ENCODE measurements around the gene DNAJC10.

Gene DNAJC10

GRCh38 chr2:182798736-182799135 lies 82.7 kb downstream of the DNAJC10 start:
- no peak for DNase-seq

- DNase-seq: no peak
Measured at GRCh38 chr2:182804128-182804527, 88.1 kb downstream of the DNAJC10 start.

GRCh38 chr2:182807319-182807718 lies 91.3 kb downstream of the DNAJC10 start:
- no peak for DNase-seq

GRCh38 chr2:182810087-182810486 lies 94.0 kb downstream of the DNAJC10 start:
- no peak for DNase-seq

- DNase-seq: no peak
Measured at GRCh38 chr2:182814380-182814779, 98.3 kb downstream of the DNAJC10 start.

- no peak for DNase-seq
Measured at GRCh38 chr2:182814804-182815203, 98.7 kb downstream of the DNAJC10 start.

- DNase-seq: no peak
Measured at GRCh38 chr2:182816866-182817265, 100.8 kb downstream of the DNAJC10 start.

- DNase-seq: no peak
Measured at GRCh38 chr2:182817558-182817957, 101.5 kb downstream of the DNAJC10 start.

- DNase-seq: no peak
Measured at GRCh38 chr2:182818501-182818900, 102.4 kb downstream of the DNAJC10 start.

- no peak for DNase-seq
Measured at GRCh38 chr2:182818925-182819324, 102.9 kb downstream of the DNAJC10 start.

- no peak for DNase-seq
Measured at GRCh38 chr2:182819412-182819811, 103.4 kb downstream of the DNAJC10 start.

- DNase-seq: no peak
Measured at GRCh38 chr2:182821182-182821581, 105.1 kb downstream of the DNAJC10 start.

GRCh38 chr2:182822733-182823132 lies 106.7 kb downstream of the DNAJC10 start:
- DNase-seq: no peak

- DNase-seq: no peak
Measured at GRCh38 chr2:182824056-182824766, 108.2 kb downstream of the DNAJC10 start.

- no peak for DNase-seq
Measured at GRCh38 chr2:182824767-182825158, 108.7 kb downstream of the DNAJC10 start.

GRCh38 chr2:182826064-182826463 lies 110.0 kb downstream of the DNAJC10 start:
- no peak for DNase-seq

- DNase-seq: no peak
Measured at GRCh38 chr2:182826496-182826895, 110.4 kb downstream of the DNAJC10 start.

- no peak for DNase-seq
Measured at GRCh38 chr2:182827182-182827879, 111.3 kb downstream of the DNAJC10 start.

- no peak for DNase-seq
Measured at GRCh38 chr2:182831101-182831500, 115.0 kb downstream of the DNAJC10 start.

GRCh38 chr2:182831921-182832320 lies 115.9 kb downstream of the DNAJC10 start:
- no peak for DNase-seq

- DNase-seq: no peak
Measured at GRCh38 chr2:182833084-182833854, 117.2 kb downstream of the DNAJC10 start.

- no peak for DNase-seq
Measured at GRCh38 chr2:182834293-182834692, 118.2 kb downstream of the DNAJC10 start.

GRCh38 chr2:182836451-182836850 lies 120.4 kb downstream of the DNAJC10 start:
- no peak for DNase-seq
